Panc1 (cell line): Measurements from ENCODE around the gene SDCBP2. TPM values are rescaled to one million over a fixed set of nuclear protein-coding genes. Genes with fewer than 3 reads are reported as not detected.

ENCODE experiments used
- ATAC-seq: fragments of 200-7000 bp; cut with Tn5 transposase; 2 replicates; pipeline ENCODE4 v1.9.1; 2020; ENCODE audit warnings: mild to moderate bottlenecking, moderate library complexity
- BruUV-seq: library from RNA; stranded (reverse); fragments of 400-500 nt; replicated peaks from 2 replicates; lab custom pipeline; 2021; lab: Mats Ljungman, UMichigan
- CTCF ChIA-PET: fragments of 300-600 bp; sonication (Branson Sonifier 250); formaldehyde crosslinking; loops from one replicate; lab custom pipeline; 2022; ENCODE audit warnings: antibody characterized with exemption; lab: Charles Lee
- POLR2A ChIA-PET: fragments of 300-600 bp; sonication (Branson Sonifier 250); formaldehyde crosslinking; loops from one replicate; lab custom pipeline; 2022; ENCODE audit warnings: antibody characterized with exemption; lab: Charles Lee
- DNase-seq: peaks from one replicate; pipeline ENCODE4 v3.0.0-alpha.2; 2010; ENCODE audit warnings: low read depth, low spot score
- H3K27ac ChIP-seq: 2 replicates; pipeline ENCODE4 v1.5.1; 2011; ENCODE audit warnings: mild to moderate bottlenecking, low read length, inconsistent platforms
- H3K27me3 ChIP-seq: fragments of 200-500 bp; sonication (Bioruptor generic); 2 replicates; pipeline ENCODE4 v1.6.0; 2014; ENCODE audit warnings: low read length, inconsistent platforms; ENCODE audit not compliant: control insufficient read depth, insufficient read depth
- H3K36me3 ChIP-seq: fragments of 200-500 bp; sonication (Bioruptor generic); 2 replicates; pipeline ENCODE4 v1.5.1; 2014; ENCODE audit warnings: inconsistent platforms, mild to moderate bottlenecking, low read length, moderate library complexity; ENCODE audit not compliant: control insufficient read depth, insufficient read depth
- H3K4me1 ChIP-seq: 2 replicates; pipeline ENCODE4 v1.5.1; 2011; ENCODE audit warnings: inconsistent platforms, mild to moderate bottlenecking, low read length, moderate library complexity; ENCODE audit not compliant: control insufficient read depth, insufficient read depth
- H3K4me3 ChIP-seq, 2 experiments: 2 replicates each; pipeline ENCODE4 v1.5.1; 2011 to 2012; ENCODE audit warnings: low read depth in 2 of 2, low read length in 2 of 2, mild to moderate bottlenecking in 2 of 2, inconsistent platforms in 1 of 2, moderate library complexity in 1 of 2
- H3K9me3 ChIP-seq: fragments of 200-500 bp; sonication (Bioruptor generic); 2 replicates; pipeline ENCODE4 v1.5.1; 2014; ENCODE audit warnings: low read depth, mild to moderate bottlenecking, inconsistent platforms, low read length, moderate library complexity; ENCODE audit not compliant: control insufficient read depth, insufficient read depth
- CTCF ChIP-seq: fragments of 450-650 bp; IDR thresholded peaks from 2 replicates; pipeline ENCODE4 v1.5.1; 2017; ENCODE audit warnings: mild to moderate bottlenecking
- POLR2AphosphoS5 ChIP-seq: IDR thresholded peaks from 2 replicates; pipeline ENCODE4 v1.6.1; 2012; ENCODE audit warnings: mild to moderate bottlenecking, low read depth, low read length, moderate library complexity
- SIN3A ChIP-seq: IDR thresholded peaks from 2 replicates; pipeline ENCODE4 v1.6.1; 2012; ENCODE audit warnings: low read depth, mild to moderate bottlenecking, low read length, moderate library complexity, borderline replicate concordance; ENCODE audit not compliant: insufficient read depth
- TCF7L2 ChIP-seq: IDR thresholded peaks from 2 replicates; pipeline ENCODE4 v1.6.1; 2011; ENCODE audit warnings: mild to moderate bottlenecking, low read depth, low read length, inconsistent platforms
- in situ Hi-C: cut with HindIII; loops from 2 replicates; pipeline ENCODE4 v1.10.0; 2016; ENCODE audit warnings: low sequenced_read_pairs, low pct_unique_long_range_greater_than_20kb
- intact Hi-C: fragments of 100-400 bp; cut with micrococcal nuclease; formaldehyde crosslinking; loops from one replicate; pipeline ENCODE4 v1.10.0; 2022; ENCODE audit not compliant: unreplicated experiment
- total RNA-seq: library from RNA; stranded (reverse); gene quantifications from one replicate; pipeline ENCODE4 v1.2.1, GENCODE V29; 2021; ENCODE audit not compliant: unreplicated experiment
- TF ChIP-seq, protein P1 (sequence below), 2 experiments: IDR thresholded peaks; 2 replicates each; pipeline ENCODE4 v1.6.1; 2011 to 2012; ENCODE audit warnings: low read depth in 2 of 2, control low read depth in 1 of 2, low read length in 1 of 2, mild to moderate bottlenecking in 1 of 2, moderate library complexity in 1 of 2; ENCODE audit not compliant: insufficient read depth in 1 of 2

The SDCBP2 gene
- total RNA-seq, 1 experiment from 2014 or later: 1.8 TPM

GRCh38 chr20:1305712-1306111 lies 23.2 kb downstream of the SDCBP2 start:
- ChIA-PET CTCF (no interaction called here), POLR2A (no interaction called here)
- no peaks in the 10 kb centered on the region for H3K9me3 ChIP-seq
- ATAC-seq (no peak), DNase-seq (no peak)
- no peak overlapping the region for H3K27ac ChIP-seq
- in situ Hi-C loops: no loop called here
- BruUV-seq: no TSS peak
- intact Hi-C loops: no loop called here
- no peak overlapping the region for H3K4me3 ChIP-seq
- TF ChIP-seq TCF7L2: no peak
- TF ChIP-seq POLR2AphosphoS5: no peak
- TF ChIP-seq, protein P1, sequence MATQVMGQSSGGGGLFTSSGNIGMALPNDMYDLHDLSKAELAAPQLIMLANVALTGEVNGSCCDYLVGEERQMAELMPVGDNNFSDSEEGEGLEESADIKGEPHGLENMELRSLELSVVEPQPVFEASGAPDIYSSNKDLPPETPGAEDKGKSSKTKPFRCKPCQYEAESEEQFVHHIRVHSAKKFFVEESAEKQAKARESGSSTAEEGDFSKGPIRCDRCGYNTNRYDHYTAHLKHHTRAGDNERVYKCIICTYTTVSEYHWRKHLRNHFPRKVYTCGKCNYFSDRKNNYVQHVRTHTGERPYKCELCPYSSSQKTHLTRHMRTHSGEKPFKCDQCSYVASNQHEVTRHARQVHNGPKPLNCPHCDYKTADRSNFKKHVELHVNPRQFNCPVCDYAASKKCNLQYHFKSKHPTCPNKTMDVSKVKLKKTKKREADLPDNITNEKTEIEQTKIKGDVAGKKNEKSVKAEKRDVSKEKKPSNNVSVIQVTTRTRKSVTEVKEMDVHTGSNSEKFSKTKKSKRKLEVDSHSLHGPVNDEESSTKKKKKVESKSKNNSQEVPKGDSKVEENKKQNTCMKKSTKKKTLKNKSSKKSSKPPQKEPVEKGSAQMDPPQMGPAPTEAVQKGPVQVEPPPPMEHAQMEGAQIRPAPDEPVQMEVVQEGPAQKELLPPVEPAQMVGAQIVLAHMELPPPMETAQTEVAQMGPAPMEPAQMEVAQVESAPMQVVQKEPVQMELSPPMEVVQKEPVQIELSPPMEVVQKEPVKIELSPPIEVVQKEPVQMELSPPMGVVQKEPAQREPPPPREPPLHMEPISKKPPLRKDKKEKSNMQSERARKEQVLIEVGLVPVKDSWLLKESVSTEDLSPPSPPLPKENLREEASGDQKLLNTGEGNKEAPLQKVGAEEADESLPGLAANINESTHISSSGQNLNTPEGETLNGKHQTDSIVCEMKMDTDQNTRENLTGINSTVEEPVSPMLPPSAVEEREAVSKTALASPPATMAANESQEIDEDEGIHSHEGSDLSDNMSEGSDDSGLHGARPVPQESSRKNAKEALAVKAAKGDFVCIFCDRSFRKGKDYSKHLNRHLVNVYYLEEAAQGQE (IDR thresholded peaks at IDR 0.05; ENCODE audit: insufficient read depth in 1 of 2, low read depth in 2 of 2, low read length in 1 of 2): no peak
- TF ChIP-seq SIN3A: no peak
- no peak for TF ChIP-seq CTCF
- H3K27me3 ChIP-seq: no peaks in the 10 kb centered on the region
- H3K36me3 ChIP-seq: no peaks in the 10 kb centered on the region
- peaks cover 3% of the 10 kb centered on the region for H3K4me1 ChIP-seq

- BruUV-seq: no TSS peak
- intact Hi-C loops: no loop called here
- Histone ChIP-seq H3K9me3 (no peaks in the 10 kb centered on the region), H3K27me3 (no peaks in the 10 kb centered on the region), H3K4me1 (peaks cover 3% of the 10 kb centered on the region), H3K4me3 (no peak overlapping the region), H3K36me3 (no peaks in the 10 kb centered on the region), H3K27ac (no peak overlapping the region)
- in situ Hi-C loops: no loop called here
- ChIA-PET POLR2A (no interaction called here), CTCF (interaction anchor here (0.5 kb wide), 1 partner anchor 30 kb away, joined by 7 read pairs; no protein-coding TSS in a partner anchor)
- ATAC-seq: no peak
- TF ChIP-seq TCF7L2 (no peak), SIN3A (no peak), POLR2AphosphoS5 (no peak), CTCF (no peak)
- TF ChIP-seq, protein P1 (IDR thresholded peaks at IDR 0.05; ENCODE audit: insufficient read depth in 1 of 2, low read depth in 2 of 2, low read length in 1 of 2): no peak
- no peak for DNase-seq
Observed at GRCh38 chr20:1304710-1305515, 24.0 kb downstream of the SDCBP2 start.
